Loucy (cell line): ENCODE measurements around the gene DCAF15.

Experiments
- CTCF ChIP-seq: fragments of 200-600 bp; sonication (generic); conservative IDR thresholded peaks from 2 replicates; pipeline ENCODE4 v1.5.1; 2014; ENCODE audit warnings: mild to moderate bottlenecking, antibody characterized with exemption, low read length
- EZH2phosphoT487 ChIP-seq: fragments of 200-600 bp; IDR thresholded peaks from 2 replicates; pipeline ENCODE4 v1.6.1; 2018; ENCODE audit warnings: antibody characterized with exemption, mild to moderate bottlenecking, moderate library complexity, borderline replicate concordance

- TF ChIP-seq CTCF (no peak), EZH2phosphoT487 (no peak)
Measured at GRCh38 chr19:13975870-13976269, 23.6 kb downstream of the DCAF15 start.
